Cardiac fibroblast (primary cell): ENCODE data around the gene TP53RK.

ENCODE experiments used
- DNase-seq, 2 donors: peaks; one replicate each; pipeline versions ENCODE4 v3.0.0 to v3.0.0-alpha.2; 2010; ENCODE audit warnings: low read depth in 2 of 2
- H3K4me3 ChIP-seq, 2 donors: replicated peaks in 1 of 2; 1 replicate in 1 of 2; 2 replicates in 1 of 2; pipeline ENCODE4 v1.5.1; 2011; ENCODE audit warnings: low read depth in 2 of 2, low read length in 2 of 2, mild to moderate bottlenecking in 2 of 2, moderate library complexity in 1 of 2
- CTCF ChIP-seq: IDR thresholded peaks from one replicate; pipeline ENCODE4 v1.5.1; 2011; ENCODE audit warnings: low read depth, mild to moderate bottlenecking, low read length, inconsistent platforms

Gene TP53RK

GRCh38 chr20:46671866-46672542, 17.2 kb downstream of the TP53RK start:
- H3K4me3 ChIP-seq = no peak overlapping the region
- DNase-seq = no peak

GRCh38 chr20:46670585-46671584, 18.4 kb downstream of the TP53RK start:
- TF ChIP-seq CTCF = no peak
- no peak for DNase-seq
- no peak overlapping the region for H3K4me3 ChIP-seq

More at GRCh38 chr20:46671866-46672542, 17.2 kb downstream of the TP53RK start:
- TF ChIP-seq CTCF = no peak

GRCh38 chr20:46670228-46670584, 19.0 kb downstream of the TP53RK start:
- no peak overlapping the region for H3K4me3 ChIP-seq
- no peak for DNase-seq
- no peak for TF ChIP-seq CTCF

- DNase-seq = no peak
- no peak for TF ChIP-seq CTCF
- no peak overlapping the region for H3K4me3 ChIP-seq
Observed at GRCh38 chr20:46666818-46667515, 22.3 kb downstream of the TP53RK start.

GRCh38 chr20:46666306-46666705, 22.9 kb downstream of the TP53RK start:
- H3K4me3 ChIP-seq = no peak overlapping the region
- DNase-seq = no peak
- TF ChIP-seq CTCF = no peak

GRCh38 chr20:46665602-46666001, 23.6 kb downstream of the TP53RK start:
- H3K4me3 ChIP-seq = no peak overlapping the region
- no peak for DNase-seq
- TF ChIP-seq CTCF = no peak
